Brain microvascular endothelial cell (primary cell): Measurements from ENCODE around the gene MAD1L1.

ENCODE experiments used
- DNase-seq: peaks from one replicate; pipeline ENCODE4 v3.0.0-alpha.2; 2020
- H3K27ac ChIP-seq: fragments of 250-450 bp; sonication (Bioruptor Pico); 2 replicates; pipeline ENCODE4 v1.5.1; 2020; ENCODE audit warnings: mild to moderate bottlenecking, moderate library complexity
- H3K27me3 ChIP-seq: fragments of 250-450 bp; sonication (Bioruptor Pico); replicated peaks from 2 replicates; pipeline ENCODE4 v1.5.1; 2020; ENCODE audit warnings: mild to moderate bottlenecking
- H3K36me3 ChIP-seq: fragments of 250-450 bp; sonication (Bioruptor Pico); replicated peaks from 2 replicates; pipeline ENCODE4 v1.5.1; 2020; ENCODE audit warnings: mild to moderate bottlenecking
- H3K4me3 ChIP-seq: 2 replicates; pipeline ENCODE4 v1.5.1; 2011; ENCODE audit warnings: low read depth, mild to moderate bottlenecking, control low read depth, low read length, moderate library complexity
- in situ Hi-C: cut with HindIII; loops from 2 replicates; pipeline ENCODE4 v1.10.0; 2017; ENCODE audit warnings: low sequenced_read_pairs, low pct_ligation_motif_present
- TF ChIP-seq, protein P1 (sequence below): IDR thresholded peaks from 2 replicates; pipeline ENCODE4 v1.5.1; 2011; ENCODE audit warnings: low read depth, mild to moderate bottlenecking, moderate library complexity, low read length, control low read depth, inconsistent platforms; ENCODE audit errors: missing control alignments

MAD1L1 gene

DNA sequence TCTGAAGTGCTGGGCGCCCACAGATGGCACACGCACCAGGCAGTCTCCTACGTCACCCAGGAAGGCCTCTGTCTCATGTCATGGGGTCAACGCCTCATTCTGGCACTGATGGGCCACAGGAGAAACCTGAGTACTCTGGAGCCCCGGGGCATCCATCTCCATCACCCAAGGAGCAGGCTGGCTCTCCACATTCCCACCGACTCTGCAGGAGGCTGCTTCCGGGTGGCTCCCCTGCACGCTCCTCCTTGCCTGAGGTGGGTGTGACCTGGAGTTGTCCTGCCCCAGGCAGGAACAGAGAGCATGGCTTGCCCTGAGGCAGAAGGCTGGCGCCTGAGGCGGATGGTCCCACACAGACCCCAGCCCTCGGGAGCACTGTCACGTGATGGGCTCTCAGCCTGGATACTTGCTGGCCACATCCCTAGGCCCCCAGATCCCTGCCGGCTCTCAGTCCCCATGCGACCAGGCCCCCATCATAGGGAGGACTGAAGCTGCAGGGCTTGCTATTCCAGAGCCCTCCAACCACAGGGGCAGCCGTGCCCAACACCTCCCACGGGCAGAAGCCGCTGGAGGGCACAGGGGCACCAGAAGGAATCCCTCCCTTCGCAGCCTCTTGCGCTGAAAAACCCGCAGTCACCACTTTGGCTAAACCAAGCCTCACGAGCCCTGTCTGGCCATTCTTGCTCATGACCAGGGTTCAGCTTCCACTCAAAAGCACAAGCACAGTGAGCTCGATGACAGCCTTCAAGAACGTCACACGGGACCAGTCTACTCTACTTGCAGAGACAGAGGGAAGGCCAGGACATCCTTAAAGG is 80.7 kb downstream of the MAD1L1 start:
- TF ChIP-seq, protein P1, sequence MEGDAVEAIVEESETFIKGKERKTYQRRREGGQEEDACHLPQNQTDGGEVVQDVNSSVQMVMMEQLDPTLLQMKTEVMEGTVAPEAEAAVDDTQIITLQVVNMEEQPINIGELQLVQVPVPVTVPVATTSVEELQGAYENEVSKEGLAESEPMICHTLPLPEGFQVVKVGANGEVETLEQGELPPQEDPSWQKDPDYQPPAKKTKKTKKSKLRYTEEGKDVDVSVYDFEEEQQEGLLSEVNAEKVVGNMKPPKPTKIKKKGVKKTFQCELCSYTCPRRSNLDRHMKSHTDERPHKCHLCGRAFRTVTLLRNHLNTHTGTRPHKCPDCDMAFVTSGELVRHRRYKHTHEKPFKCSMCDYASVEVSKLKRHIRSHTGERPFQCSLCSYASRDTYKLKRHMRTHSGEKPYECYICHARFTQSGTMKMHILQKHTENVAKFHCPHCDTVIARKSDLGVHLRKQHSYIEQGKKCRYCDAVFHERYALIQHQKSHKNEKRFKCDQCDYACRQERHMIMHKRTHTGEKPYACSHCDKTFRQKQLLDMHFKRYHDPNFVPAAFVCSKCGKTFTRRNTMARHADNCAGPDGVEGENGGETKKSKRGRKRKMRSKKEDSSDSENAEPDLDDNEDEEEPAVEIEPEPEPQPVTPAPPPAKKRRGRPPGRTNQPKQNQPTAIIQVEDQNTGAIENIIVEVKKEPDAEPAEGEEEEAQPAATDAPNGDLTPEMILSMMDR = no peak
- DNase-seq = no peak
- Histone ChIP-seq H3K27me3 (no peaks in the 10 kb centered on the region), H3K36me3 (no peaks in the 10 kb centered on the region), H3K4me3 (no peak overlapping the region), H3K27ac (no peak overlapping the region)
- in situ Hi-C loops = no loop called here

DNA sequence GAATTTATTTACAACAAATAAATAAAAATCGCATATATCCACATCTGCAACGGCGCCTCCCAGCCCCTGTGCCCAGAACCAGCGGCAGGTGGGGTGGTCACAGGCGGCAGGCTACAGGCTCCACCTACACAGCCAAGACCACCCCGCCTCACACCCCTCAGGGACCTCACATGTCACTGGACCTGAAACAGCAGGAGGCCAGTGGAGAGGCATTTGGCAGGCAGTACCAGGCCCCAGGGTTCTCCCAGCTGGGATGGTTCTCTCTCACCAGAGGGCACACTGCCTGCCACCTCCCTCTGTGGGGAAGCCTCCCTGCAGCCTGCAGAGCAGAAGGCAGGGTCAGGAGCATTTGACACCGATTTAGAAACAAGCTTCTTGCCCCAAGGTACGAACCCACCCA is 81.5 kb downstream of the MAD1L1 start:
- TF ChIP-seq, protein P1 = no peak
- Histone ChIP-seq H3K27ac (no peak overlapping the region), H3K4me3 (no peak overlapping the region), H3K27me3 (no peaks in the 10 kb centered on the region), H3K36me3 (no peaks in the 10 kb centered on the region)
- in situ Hi-C loops = no loop called here
- no peak for DNase-seq

DNA sequence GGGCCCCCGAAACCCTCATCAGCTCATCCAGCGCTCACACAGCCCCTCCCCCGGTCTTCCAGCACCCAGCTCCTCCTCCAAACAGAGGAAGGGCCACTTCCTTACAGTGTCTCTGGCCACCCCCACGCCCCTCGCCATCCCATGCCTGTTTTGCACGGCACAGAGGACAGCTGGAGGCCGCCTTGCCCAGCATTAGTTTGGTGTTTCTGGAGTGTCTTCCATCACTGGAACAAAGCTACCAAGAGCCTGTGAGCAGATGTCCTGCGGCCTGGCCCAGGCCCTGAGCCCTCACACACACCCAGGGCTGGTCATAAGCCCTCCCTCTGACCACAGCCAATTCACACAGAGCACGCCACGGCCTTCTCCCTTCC is 82.3 kb downstream of the MAD1L1 start:
- Histone ChIP-seq H3K27ac (no peak overlapping the region), H3K36me3 (peaks cover 5% of the 10 kb centered on the region), H3K4me3 (no peak overlapping the region), H3K27me3 (no peaks in the 10 kb centered on the region)
- in situ Hi-C loops = no loop called here
- no peak for DNase-seq
- TF ChIP-seq, protein P1 = no peak

DNA sequence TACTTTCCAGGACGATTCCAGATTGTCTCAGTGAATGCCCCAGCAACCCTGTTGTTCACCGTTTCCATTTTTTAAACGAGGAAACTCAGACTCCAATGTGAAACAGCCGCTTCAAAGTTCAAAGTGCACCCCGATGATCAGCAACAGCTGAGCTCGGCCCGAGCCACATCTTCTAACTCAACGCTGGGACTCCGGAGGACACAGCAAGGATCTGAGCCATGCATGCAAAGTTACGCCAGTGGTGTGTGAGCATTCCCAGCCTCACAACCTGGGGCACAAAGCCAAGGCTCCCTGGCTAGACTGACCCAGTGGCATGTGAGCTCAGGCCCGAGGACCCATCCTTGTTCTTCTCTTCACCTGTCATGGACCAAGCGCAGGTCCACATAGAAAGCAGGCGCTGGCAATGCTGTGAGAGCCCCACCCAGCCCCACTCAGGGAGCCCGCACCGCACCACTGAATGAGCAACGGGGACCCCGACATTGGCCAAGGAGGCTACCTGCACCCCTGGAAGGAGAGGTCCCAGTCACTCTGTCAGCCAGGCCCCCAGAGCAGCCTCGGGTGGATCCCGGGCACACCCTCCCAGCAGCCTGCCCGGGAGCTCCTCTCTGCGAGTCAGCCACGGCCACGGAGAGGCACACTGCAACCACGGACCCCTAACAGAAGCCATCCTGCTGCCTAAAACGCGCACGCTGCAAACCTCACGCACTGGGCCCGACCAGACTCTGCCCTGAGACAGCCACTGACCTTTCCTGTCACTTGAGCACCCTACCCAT is 82.9 kb downstream of the MAD1L1 start:
- Histone ChIP-seq H3K27ac (no peak overlapping the region), H3K36me3 (peaks cover 8% of the 10 kb centered on the region), H3K4me3 (no peak overlapping the region), H3K27me3 (no peaks in the 10 kb centered on the region)
- TF ChIP-seq, protein P1 = no peak
- in situ Hi-C loops = no loop called here
- no peak for DNase-seq

DNA sequence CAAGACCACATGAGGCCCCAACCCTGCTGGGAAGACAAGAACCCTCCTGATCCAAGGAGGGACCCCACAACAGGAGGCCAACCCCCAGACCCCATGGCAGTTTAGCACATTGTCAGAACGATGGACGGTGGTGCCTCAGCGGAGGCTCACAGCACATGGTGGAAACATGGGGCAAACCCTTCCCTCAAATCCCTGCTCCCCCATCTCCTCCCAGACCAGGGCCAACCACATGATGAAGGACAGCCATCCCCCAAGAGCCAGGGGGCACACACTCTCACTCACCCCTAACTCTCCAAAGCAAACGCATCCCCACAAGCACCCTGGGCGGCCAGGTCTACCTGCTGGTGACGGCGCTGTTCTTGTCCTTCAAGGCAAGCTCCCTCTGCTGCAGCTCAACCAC is 83.9 kb downstream of the MAD1L1 start:
- no peak overlapping the region for H3K27ac ChIP-seq
- no peaks in the 10 kb centered on the region for H3K27me3 ChIP-seq
- TF ChIP-seq, protein P1 = no peak
- H3K4me3 ChIP-seq = no peak overlapping the region
- no peak for DNase-seq
- in situ Hi-C loops = no loop called here
- H3K36me3 ChIP-seq = peaks cover 8% of the 10 kb centered on the region
